Heart right ventricle (tissue), 16 donors: ENCODE results near the gene UFSP2. TPM values are rescaled to one million over a fixed set of nuclear protein-coding genes. Genes with fewer than 3 reads are reported as not detected.

Experiments used
- ATAC-seq, 8 donors: fragments of 200-7000 bp; cut with Tn5 transposase; one replicate each; pipeline ENCODE4 v1.9.1; 2020; ENCODE audit warnings: mild to moderate bottlenecking in 8 of 8, moderate library complexity in 8 of 8, moderate number of reproducible peaks in 1 of 8
- DNase-seq, 2 donors: peaks; one replicate each; pipeline ENCODE4 v3.0.0-alpha.2; 2020
- H3K27ac ChIP-seq, 10 donors: fragments of 200-600 bp; sonication (generic) in 2 of 10; one replicate each; pipeline versions ENCODE4 v1.5.0 to v1.8.0; 2020 to 2022; ENCODE audit warnings: mild to moderate bottlenecking in 3 of 10
- H3K27me3 ChIP-seq, 7 donors: fragments of 200-600 bp; one replicate each; pipeline ENCODE4 v1.8.0; 2021 to 2022; ENCODE audit warnings: mild to moderate bottlenecking in 2 of 7
- H3K36me3 ChIP-seq, 9 donors: fragments of 200-600 bp; sonication (generic) in 1 of 9; one replicate each; pipeline versions ENCODE4 v1.5.0 to v1.8.0; 2020 to 2022; ENCODE audit warnings: mild to moderate bottlenecking in 2 of 9
- H3K4me1 ChIP-seq, 9 donors: fragments of 200-600 bp; sonication (generic) in 1 of 9; one replicate each; pipeline versions ENCODE4 v1.5.0 to v1.8.0; 2020 to 2022; ENCODE audit warnings: mild to moderate bottlenecking in 4 of 9
- H3K4me3 ChIP-seq, 10 donors: fragments of 200-600 bp; sonication (generic) in 2 of 10; one replicate each; pipeline versions ENCODE4 v1.5.0 to v1.8.0; 2020 to 2022; ENCODE audit warnings: mild to moderate bottlenecking in 7 of 10, moderate library complexity in 2 of 10
- H3K9me3 ChIP-seq, 11 donors: fragments of 200-600 bp in 10 of 11; sonication (generic) in 2 of 11; one replicate each; pipeline versions ENCODE4 v1.5.0 to v1.8.0; 2013 to 2022; ENCODE audit warnings: mild to moderate bottlenecking in 2 of 11, control low read depth in 1 of 11, moderate library complexity in 1 of 11
- WGBS, 2 donors: extraction: QIAGEN DNeasy Blood & Tissue Kit; methylation state at CpG; one replicate each; pipeline ENCODE4 v1.1.7; 2013; ENCODE audit warnings: inconsistent platforms in 1 of 2; 5-methylcytosine and 5-hydroxymethylcytosine counted together
- intact Hi-C, 10 donors: fragments of 100-400 bp; cut with DNase I; formaldehyde crosslinking; loops; one replicate each; pipeline versions ENCODE4 v1.11.1 to v1.14.2; 2022
- polyA plus RNA-seq, 2 donors: library from polyadenylated mRNA; stranded (reverse); fragments of 200-250 nt; gene quantifications; one replicate each; pipeline ENCODE4 v1.2.3, GENCODE V29; 2013
- total RNA-seq, 10 donors: library from RNA; stranded (reverse); fragmentation: NEBNext Ultra II Directional in 3 of 10; extraction: Animal tissue kit (Norgen Biotek cat#: 25700) in 3 of 10; gene quantifications; one replicate each; pipeline versions ENCODE4 v1.2.1 to v1.2.4, GENCODE V29; 2021 to 2023
- TF ChIP-seq, protein P1 (sequence below), 9 donors: fragments of 200-600 bp; sonication (generic) in 2 of 9; IDR thresholded peaks; one replicate each; pipeline versions ENCODE4 v1.5.0 to v1.8.0; 2021 to 2022; ENCODE audit warnings: antibody characterized with exemption in 9 of 9, mild to moderate bottlenecking in 5 of 9, moderate library complexity in 1 of 9
- donor health status: Arrhythmogenic right ventricular cardiomyopathy.
- donor health status: ischemic (EF 13 %, LVEDD 7.1; RV severe dilation, severe dysfunction).
- donor health status: healthy with polysubstance abuse.
- donor health status: DM: no; HTN: yes; CAD: no.
- donor health status: DM: no; HTN: no; CAD: no.
- donor health status: ischemic (EF 25% LVEDD 6.9; RV normal size, moderate dysfunction).
- donor health status: ischemic (EF 25% LVEDD 5.7; RV mildly dilated, moderate dysfunction).
- donor health status: healthy.
- donor health status: DM: yes; HTN: yes; CAD: no.
- donor health status: Ischemic cardiomyopathy.
- donor health status: ischemic (EF 35%, LVEDD 5.7; RV mildly dilated, moderate dysfunction).
- donor health status: nonischemic (EF 11% LVEDD 7.7; RV severe dilation, severe dysfunction).
- donor health status: DM: yes; HTN: yes; CAD: no.
- donor health status: PGD.
- donor health status: ischemic (EF 29% LVEDD 5.4; RV normal size, mild dysfunction).
- donor health status: nonischemic (EF 23%, LVEDD 6.1; RV moderate dilation, normal function).

The UFSP2 gene
- total and polyA plus RNA-seq, 12 donors = 16.5 to 52.4 (median 41.8) TPM

DNA sequence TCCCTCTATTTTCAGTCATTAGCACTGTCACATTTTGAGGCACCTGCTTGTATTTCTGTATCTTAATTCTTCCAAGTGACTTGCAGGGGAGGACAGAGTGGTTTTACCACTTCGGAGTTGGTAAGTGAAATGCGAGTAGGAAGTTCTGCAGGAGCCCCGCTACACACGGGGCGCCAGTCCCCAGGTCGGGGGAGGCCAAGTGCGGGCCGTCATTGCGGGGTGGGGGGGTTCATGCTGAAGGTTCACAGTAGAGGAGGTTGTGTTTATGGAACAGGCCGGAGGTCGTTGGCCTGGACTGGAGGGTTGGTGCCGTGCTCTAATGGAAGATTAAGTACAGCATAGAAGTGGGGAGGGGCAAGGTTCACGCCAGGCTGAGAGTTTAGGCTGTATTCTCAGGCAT is 74.1 kb downstream of the UFSP2 start:
- Histone ChIP-seq H3K4me3 (no peak overlapping the region), H3K27ac (no peak overlapping the region), H3K36me3 (peaks cover 0 to 87% (median 17%) of the 10 kb centered on the region in 9 donors), H3K9me3 (no peaks in the 10 kb centered on the region), H3K4me1 (no peaks in the 10 kb centered on the region), H3K27me3 (no peaks in the 10 kb centered on the region)
- 90 to 96% methylated on average over 13 of the region's 13 CpGs for WGBS, 2 donors
- ATAC-seq (no peak), DNase-seq (no peak)
- TF ChIP-seq, protein P1, sequence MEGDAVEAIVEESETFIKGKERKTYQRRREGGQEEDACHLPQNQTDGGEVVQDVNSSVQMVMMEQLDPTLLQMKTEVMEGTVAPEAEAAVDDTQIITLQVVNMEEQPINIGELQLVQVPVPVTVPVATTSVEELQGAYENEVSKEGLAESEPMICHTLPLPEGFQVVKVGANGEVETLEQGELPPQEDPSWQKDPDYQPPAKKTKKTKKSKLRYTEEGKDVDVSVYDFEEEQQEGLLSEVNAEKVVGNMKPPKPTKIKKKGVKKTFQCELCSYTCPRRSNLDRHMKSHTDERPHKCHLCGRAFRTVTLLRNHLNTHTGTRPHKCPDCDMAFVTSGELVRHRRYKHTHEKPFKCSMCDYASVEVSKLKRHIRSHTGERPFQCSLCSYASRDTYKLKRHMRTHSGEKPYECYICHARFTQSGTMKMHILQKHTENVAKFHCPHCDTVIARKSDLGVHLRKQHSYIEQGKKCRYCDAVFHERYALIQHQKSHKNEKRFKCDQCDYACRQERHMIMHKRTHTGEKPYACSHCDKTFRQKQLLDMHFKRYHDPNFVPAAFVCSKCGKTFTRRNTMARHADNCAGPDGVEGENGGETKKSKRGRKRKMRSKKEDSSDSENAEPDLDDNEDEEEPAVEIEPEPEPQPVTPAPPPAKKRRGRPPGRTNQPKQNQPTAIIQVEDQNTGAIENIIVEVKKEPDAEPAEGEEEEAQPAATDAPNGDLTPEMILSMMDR (IDR thresholded peaks at IDR 0.05) = no peak
- intact Hi-C loops = no loop called here

Other genes starting within 250 kb of the UFSP2 start
- gene CFAP97, start 222.0 kb downstream of the UFSP2 start, total RNA-seq = 10 to 100 TPM; 10.6 to 20.9 (median 13.0) TPM
- gene CFAP97, start 222.0 kb downstream of the UFSP2 start, polyA plus RNA-seq = 1 to 10 TPM; 3.3 to 4.0 TPM
- gene SNX25, start 216.4 kb downstream of the UFSP2 start, total RNA-seq = 10 to 100 TPM in 3 of 10 donors, 1 to 10 TPM in 7; 7.4 to 12.6 (median 9.8) TPM
- gene SNX25, start 216.4 kb downstream of the UFSP2 start, polyA plus RNA-seq = 1 to 10 TPM; 4.4 to 6.3 TPM
- 1 to 10 TPM; 1.5 to 6.1 (median 2.3) TPM for gene LRP2BP, start 30.0 kb downstream of the UFSP2 start, total RNA-seq
- gene LRP2BP, start 30.0 kb downstream of the UFSP2 start, polyA plus RNA-seq = 1 to 10 TPM; 1.0 to 2.4 TPM
- gene ANKRD37, start 29.1 kb downstream of the UFSP2 start, total RNA-seq = 10 to 100 TPM in 9 of 10 donors, 1 to 10 TPM in 1; 7.6 to 27.0 (median 13.7) TPM
- gene ANKRD37, start 29.1 kb downstream of the UFSP2 start, polyA plus RNA-seq = 10 to 100 TPM; 10.0 to 28.6 TPM
- gene CCDC110, start 45.8 kb upstream of the UFSP2 start, total RNA-seq = 1 to 10 TPM in 7 of 10 donors, under 1 TPM in 3; 0.54 to 2.5 (median 1.9) TPM
- gene CCDC110, start 45.8 kb upstream of the UFSP2 start, polyA plus RNA-seq = under 1 TPM; 0.12 to 0.29 TPM
- gene PDLIM3, start 109.5 kb upstream of the UFSP2 start, total RNA-seq = 100 to 1,000 TPM; 112 to 846 (median 292) TPM
- gene PDLIM3, start 109.5 kb upstream of the UFSP2 start, polyA plus RNA-seq = 100 to 1,000 TPM; 120 to 538 TPM